Gastrocnemius medialis (tissue), 4 donors: ENCODE measurements around the gene WAPL.

Source experiments
- POLR2A ChIP-seq, 2 donors: fragments of 450-650 bp; IDR thresholded peaks; one replicate each; pipeline ENCODE4 v1.6.1; 2017; ENCODE audit warnings: antibody characterized with exemption in 2 of 2, mild to moderate bottlenecking in 2 of 2, moderate library complexity in 2 of 2
- TF ChIP-seq, protein P1 (sequence below), 5 experiments: fragments of 450-650 bp in 3 of 5; fragments of 200-600 bp in 2 of 5; sonication (generic) in 2 of 5; IDR thresholded peaks in 4 of 5; conservative IDR thresholded peaks in 1 of 5; 1 replicate in 4 of 5; 2 replicates in 1 of 5; pipeline ENCODE4 v1.5.1; 2016 to 2019; ENCODE audit warnings: antibody characterized with exemption in 5 of 5, mild to moderate bottlenecking in 3 of 5, moderate library complexity in 3 of 5

DNA sequence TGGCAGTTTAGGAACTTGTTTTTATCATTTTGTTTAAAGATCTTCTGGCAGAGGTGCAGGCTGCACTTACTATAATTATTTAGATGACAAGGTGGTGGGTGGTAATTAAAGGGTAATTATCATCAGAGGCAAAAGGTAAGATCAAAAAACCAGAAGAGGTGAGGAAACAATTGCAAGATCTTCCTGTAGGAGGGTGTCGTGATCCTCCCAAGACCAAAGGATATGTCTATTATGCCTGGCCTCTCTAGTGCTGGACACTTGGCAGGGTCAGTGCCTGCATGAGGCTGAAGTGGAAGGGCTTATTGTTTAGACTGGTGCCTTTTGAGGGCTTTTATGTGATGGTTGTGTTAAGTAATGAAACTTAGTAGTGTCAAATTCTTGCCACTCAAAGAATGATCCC lies 1.8 kb upstream of the WAPL start:
- TF ChIP-seq, protein P1, sequence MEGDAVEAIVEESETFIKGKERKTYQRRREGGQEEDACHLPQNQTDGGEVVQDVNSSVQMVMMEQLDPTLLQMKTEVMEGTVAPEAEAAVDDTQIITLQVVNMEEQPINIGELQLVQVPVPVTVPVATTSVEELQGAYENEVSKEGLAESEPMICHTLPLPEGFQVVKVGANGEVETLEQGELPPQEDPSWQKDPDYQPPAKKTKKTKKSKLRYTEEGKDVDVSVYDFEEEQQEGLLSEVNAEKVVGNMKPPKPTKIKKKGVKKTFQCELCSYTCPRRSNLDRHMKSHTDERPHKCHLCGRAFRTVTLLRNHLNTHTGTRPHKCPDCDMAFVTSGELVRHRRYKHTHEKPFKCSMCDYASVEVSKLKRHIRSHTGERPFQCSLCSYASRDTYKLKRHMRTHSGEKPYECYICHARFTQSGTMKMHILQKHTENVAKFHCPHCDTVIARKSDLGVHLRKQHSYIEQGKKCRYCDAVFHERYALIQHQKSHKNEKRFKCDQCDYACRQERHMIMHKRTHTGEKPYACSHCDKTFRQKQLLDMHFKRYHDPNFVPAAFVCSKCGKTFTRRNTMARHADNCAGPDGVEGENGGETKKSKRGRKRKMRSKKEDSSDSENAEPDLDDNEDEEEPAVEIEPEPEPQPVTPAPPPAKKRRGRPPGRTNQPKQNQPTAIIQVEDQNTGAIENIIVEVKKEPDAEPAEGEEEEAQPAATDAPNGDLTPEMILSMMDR (IDR thresholded peaks at IDR 0.05 in 4 of 5, conservative IDR thresholded peaks at IDR 0.05 in 1 of 5): peak in 3 of 5 experiments; percentile 33 to 59 (median 40)
- TF ChIP-seq POLR2A (IDR thresholded peaks at IDR 0.05): no peak
